Gastroesophageal sphincter (tissue), 4 donors: Measurements from ENCODE around the gene RAET1E. TPM values are rescaled to one million over a fixed set of nuclear protein-coding genes. Genes with fewer than 3 reads are reported as not detected.

Source experiments
- total RNA-seq, 4 donors: library from RNA; depleted of rRNA; stranded (reverse); fragments of >200 nt; gene quantifications; one replicate each; pipeline ENCODE4 v1.1.0, GENCODE V29; 2016

Gene RAET1E
- total RNA-seq, 4 donors from 2014 or later: 0.69 TPM; not detected in 3

Other genes starting within 250 kb of the RAET1E start
- gene KATNA1, start 249.4 kb downstream of the RAET1E start, total RNA-seq: 10 to 100 TPM; 17.5 to 25.5 (median 21.1) TPM
- 10 to 100 TPM; 29.2 to 54.5 (median 35.6) TPM for gene LATS1, start 180.0 kb downstream of the RAET1E start, total RNA-seq
- gene NUP43, start 151.6 kb downstream of the RAET1E start, total RNA-seq: 10 to 100 TPM; 15.0 to 29.4 (median 19.3) TPM
- gene PCMT1, start 148.4 kb downstream of the RAET1E start, total RNA-seq: 100 to 1,000 TPM; 105 to 140 (median 120) TPM
- gene LRP11, start 33.8 kb downstream of the RAET1E start, total RNA-seq: 10 to 100 TPM; 17.9 to 33.3 (median 29.6) TPM
- 1 to 10 TPM in 1 of 4 donors, not detected in 3; 1.4 TPM for gene RAET1G, start 25.0 kb upstream of the RAET1E start, total RNA-seq
- gene ULBP2, start 43.9 kb upstream of the RAET1E start, total RNA-seq: under 1 TPM in 2 of 4 donors, not detected in 2; 0.39 to 0.74 TPM
- under 1 TPM in 2 of 4 donors, not detected in 2; 0.07 to 0.27 TPM for gene ULBP1, start 65.8 kb upstream of the RAET1E start, total RNA-seq
- under 1 TPM in 2 of 4 donors, not detected in 2; 0.23 to 0.62 TPM for gene RAET1L, start 127.4 kb upstream of the RAET1E start, total RNA-seq
- 1 to 10 TPM in 1 of 4 donors, not detected in 3; 7.3 TPM for gene ULBP3, start 171.0 kb upstream of the RAET1E start, total RNA-seq
- gene PPP1R14C, start 244.9 kb upstream of the RAET1E start, total RNA-seq: 1 to 10 TPM in 1 of 4 donors, under 1 TPM in 1, not detected in 2; 0.12 to 1.5 TPM